ENCODE results near the gene FBXL19. TPM values are rescaled to one million over a fixed set of nuclear protein-coding genes. Genes with fewer than 3 reads are reported as not detected.
A peak's percentile ranks its signal among the peaks of the same experiment; 100 is the strongest.

FBXL19 gene
- total and polyA plus RNA-seq, 2 experiments from 2014 or later: 2.1 to 19.4 TPM

- H3K27ac ChIP-seq: no peak overlapping the region
- 84% methylated on average over 2 of the region's 2 CpGs for WGBS (ENCODE audit: low lambda C conversion rate, missing lambda C conversion rate)
- no peaks in the 10 kb centered on the region for H4K20me1 ChIP-seq (ENCODE audit: insufficient read depth, poor library complexity, severe bottlenecking)
- H2AFZ ChIP-seq: no peak overlapping the region
- H3K79me2 ChIP-seq: no peaks in the 10 kb centered on the region
- no peaks in the 10 kb centered on the region for H3K9me2 ChIP-seq (replicated peaks; ENCODE audit: insufficient read depth)
- H3K4me3 ChIP-seq: no peak overlapping the region
- peaks cover 30% of the 10 kb centered on the region for H3K4me1 ChIP-seq (ENCODE audit: insufficient read depth)
- no peaks in the 10 kb centered on the region for H3K9me3 ChIP-seq (ENCODE audit: low read depth)
- H3K27me3 ChIP-seq: no peaks in the 10 kb centered on the region
- TF ChIP-seq EZH2phosphoT487 (IDR thresholded peaks at IDR 0.05; ENCODE audit: low read depth, severe bottlenecking, unreplicated experiment) (no peak), EZH2 (IDR thresholded peaks at IDR 0.05; ENCODE audit: borderline replicate concordance) (no peak)
- TF ChIP-seq, protein P1, sequence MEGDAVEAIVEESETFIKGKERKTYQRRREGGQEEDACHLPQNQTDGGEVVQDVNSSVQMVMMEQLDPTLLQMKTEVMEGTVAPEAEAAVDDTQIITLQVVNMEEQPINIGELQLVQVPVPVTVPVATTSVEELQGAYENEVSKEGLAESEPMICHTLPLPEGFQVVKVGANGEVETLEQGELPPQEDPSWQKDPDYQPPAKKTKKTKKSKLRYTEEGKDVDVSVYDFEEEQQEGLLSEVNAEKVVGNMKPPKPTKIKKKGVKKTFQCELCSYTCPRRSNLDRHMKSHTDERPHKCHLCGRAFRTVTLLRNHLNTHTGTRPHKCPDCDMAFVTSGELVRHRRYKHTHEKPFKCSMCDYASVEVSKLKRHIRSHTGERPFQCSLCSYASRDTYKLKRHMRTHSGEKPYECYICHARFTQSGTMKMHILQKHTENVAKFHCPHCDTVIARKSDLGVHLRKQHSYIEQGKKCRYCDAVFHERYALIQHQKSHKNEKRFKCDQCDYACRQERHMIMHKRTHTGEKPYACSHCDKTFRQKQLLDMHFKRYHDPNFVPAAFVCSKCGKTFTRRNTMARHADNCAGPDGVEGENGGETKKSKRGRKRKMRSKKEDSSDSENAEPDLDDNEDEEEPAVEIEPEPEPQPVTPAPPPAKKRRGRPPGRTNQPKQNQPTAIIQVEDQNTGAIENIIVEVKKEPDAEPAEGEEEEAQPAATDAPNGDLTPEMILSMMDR (IDR thresholded peaks at IDR 0.05; ENCODE audit: poor library complexity): no peak
- H3K4me2 ChIP-seq: no peak overlapping the region
- no peaks in the 10 kb centered on the region for H3K36me3 ChIP-seq (replicated peaks; ENCODE audit: insufficient read depth, low read depth)
- DNase-seq (ENCODE audit: low spot score): no peak
Measured at GRCh38 chr16:30899794-30900193, 23.6 kb upstream of the FBXL19 start.

DNA sequence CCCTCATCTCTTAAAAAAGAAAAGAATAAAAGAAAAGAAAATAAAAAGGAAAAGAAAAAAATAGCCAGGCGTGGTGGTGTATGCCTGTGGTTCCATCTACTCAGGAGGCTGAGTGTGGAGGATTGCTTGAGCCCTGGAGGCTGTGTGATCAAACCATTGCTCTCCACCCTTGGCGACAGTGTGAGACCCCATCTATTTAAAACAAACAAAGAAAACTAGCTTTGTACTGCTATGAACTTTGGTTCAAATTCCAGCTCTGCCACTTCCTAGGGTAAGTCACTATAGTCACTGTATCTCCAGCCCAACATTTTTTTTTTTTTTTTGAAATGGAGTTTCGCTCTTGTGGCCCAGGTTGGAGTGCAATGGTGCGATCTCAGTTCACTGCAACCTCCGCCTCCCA, 22.8 kb upstream of the FBXL19 start:
- H3K27ac ChIP-seq: no peak overlapping the region
- peaks cover 22% of the 10 kb centered on the region for H3K4me1 ChIP-seq (ENCODE audit: insufficient read depth)
- no peaks in the 10 kb centered on the region for H4K20me1 ChIP-seq (ENCODE audit: insufficient read depth, poor library complexity, severe bottlenecking)
- no peaks in the 10 kb centered on the region for H3K9me2 ChIP-seq (replicated peaks; ENCODE audit: insufficient read depth)
- no peak overlapping the region for H2AFZ ChIP-seq
- H3K27me3 ChIP-seq: no peaks in the 10 kb centered on the region
- 95% methylated on average over 5 of the region's 5 CpGs for WGBS (ENCODE audit: low lambda C conversion rate, missing lambda C conversion rate)
- H3K4me3 ChIP-seq: no peak overlapping the region
- no peak overlapping the region for H3K4me2 ChIP-seq
- DNase-seq (ENCODE audit: low spot score): no peak
- H3K9me3 ChIP-seq (ENCODE audit: low read depth): no peaks in the 10 kb centered on the region
- no peaks in the 10 kb centered on the region for H3K79me2 ChIP-seq
- H3K36me3 ChIP-seq (replicated peaks; ENCODE audit: insufficient read depth, low read depth): no peaks in the 10 kb centered on the region
- no peak for TF ChIP-seq EZH2phosphoT487 (IDR thresholded peaks at IDR 0.05; ENCODE audit: low read depth, severe bottlenecking, unreplicated experiment)
- no peak for TF ChIP-seq EZH2 (IDR thresholded peaks at IDR 0.05; ENCODE audit: borderline replicate concordance)
- TF ChIP-seq, protein P1 (IDR thresholded peaks at IDR 0.05; ENCODE audit: poor library complexity): no peak

- 48% methylated on average over 6 of the region's 6 CpGs for WGBS (ENCODE audit: low lambda C conversion rate, missing lambda C conversion rate)
- Histone ChIP-seq H3K4me2 (peak overlapping the region; percentile 93), H3K4me3 (peak overlapping the region; percentile 33), H2AFZ (peak overlapping the region; percentile 78), H4K20me1 (ENCODE audit: insufficient read depth, poor library complexity, severe bottlenecking) (no peaks in the 10 kb centered on the region), H3K27ac (peak overlapping the region; percentile 71), H3K36me3 (replicated peaks; ENCODE audit: insufficient read depth, low read depth) (no peaks in the 10 kb centered on the region), H3K27me3 (no peaks in the 10 kb centered on the region), H3K4me1 (ENCODE audit: insufficient read depth) (peaks cover 15% of the 10 kb centered on the region), H3K9me3 (ENCODE audit: low read depth) (no peaks in the 10 kb centered on the region), H3K9me2 (replicated peaks; ENCODE audit: insufficient read depth) (no peaks in the 10 kb centered on the region), H3K79me2 (no peaks in the 10 kb centered on the region)
- TF ChIP-seq, protein P1 (IDR thresholded peaks at IDR 0.05; ENCODE audit: poor library complexity): no peak
- TF ChIP-seq EZH2phosphoT487 (IDR thresholded peaks at IDR 0.05; ENCODE audit: low read depth, severe bottlenecking, unreplicated experiment) (no peak), EZH2 (IDR thresholded peaks at IDR 0.05; ENCODE audit: borderline replicate concordance) (no peak)
- DNase-seq (ENCODE audit: low spot score): no peak
Measured at GRCh38 chr16:30901201-30902028, 22.0 kb upstream of the FBXL19 start.

Measured in hepatocyte (in vitro differentiated cells).